GM18861 (cell line): ENCODE results near the gene EPHA1.

Experiments
- ATAC-seq: cut with Tn5 transposase; IDR thresholded peaks from one replicate; pipeline ENCODE4 v1.9.1; 2021; ENCODE audit not compliant: unreplicated experiment

The EPHA1 gene

GRCh38 chr7:143390104-143390772 lies 18.4 kb downstream of the EPHA1 start:
- ATAC-seq: no peak

- no peak for ATAC-seq
Observed at GRCh38 chr7:143389316-143390103, 19.1 kb downstream of the EPHA1 start.

GRCh38 chr7:143388491-143389101 lies 20.1 kb downstream of the EPHA1 start:
- ATAC-seq: no peak

GRCh38 chr7:143388051-143388450 lies 20.6 kb downstream of the EPHA1 start:
- no peak for ATAC-seq

GRCh38 chr7:143387156-143387975 lies 21.3 kb downstream of the EPHA1 start:
- ATAC-seq: no peak

GRCh38 chr7:143385891-143386781 lies 22.5 kb downstream of the EPHA1 start:
- no peak for ATAC-seq

- ATAC-seq: no peak
Observed at GRCh38 chr7:143384661-143385631, 23.7 kb downstream of the EPHA1 start.

GRCh38 chr7:143384148-143384547 lies 24.5 kb downstream of the EPHA1 start:
- ATAC-seq: no peak

- no peak for ATAC-seq
Observed at GRCh38 chr7:143383642-143383957, 25.1 kb downstream of the EPHA1 start.

- ATAC-seq: no peak
Observed at GRCh38 chr7:143382791-143383641, 25.6 kb downstream of the EPHA1 start.

GRCh38 chr7:143382126-143382790 lies 26.4 kb downstream of the EPHA1 start:
- ATAC-seq: no peak

- ATAC-seq: peak; percentile 2
Observed at GRCh38 chr7:143381427-143382125, 27.1 kb downstream of the EPHA1 start.

GRCh38 chr7:143380646-143381426 lies 27.8 kb downstream of the EPHA1 start, which contains the start of gene ZYX:
TSS of gene ZYX (plus strand) at chr7:143381345. CDS start at chr7:143381572, 227 bp downstream.
- ATAC-seq: peak; percentile 60

GRCh38 chr7:143380260-143380645 lies 28.4 kb downstream of the EPHA1 start:
- ATAC-seq: peak; percentile 45

GRCh38 chr7:143379611-143380259 lies 28.9 kb downstream of the EPHA1 start:
- peak; percentile 0 for ATAC-seq

GRCh38 chr7:143376396-143376795 lies 32.3 kb downstream of the EPHA1 start:
- ATAC-seq: no peak
